GM21717 (cell line): ENCODE results near the gene ZKSCAN3.
"Not testable (repeated sequence)": the region's sequence is repeated elsewhere in the genome, so short reads cannot be mapped to it uniquely, and the experiment has no call there.

Experiments used
- ATAC-seq: cut with Tn5 transposase; IDR thresholded peaks from one replicate; pipeline ENCODE4 v1.9.1; 2021; ENCODE audit warnings: mild to moderate bottlenecking, moderate library complexity; ENCODE audit not compliant: unreplicated experiment

Gene ZKSCAN3

GRCh38 chr6:28371706-28372451 is 22.1 kb downstream of the ZKSCAN3 start:
- ATAC-seq, result peak; percentile 62

- ATAC-seq, result no peak
These were observed 24.2 kb downstream of the ZKSCAN3 start for GRCh38 chr6:28373925-28374324.

GRCh38 chr6:28377879-28378278 is 28.1 kb downstream of the ZKSCAN3 start:
- ATAC-seq, result no peak

GRCh38 chr6:28378644-28379043 is 28.9 kb downstream of the ZKSCAN3 start:
- ATAC-seq, result no peak

- no peak for ATAC-seq
These were observed 30.6 kb downstream of the ZKSCAN3 start for GRCh38 chr6:28380381-28380780.

GRCh38 chr6:28383235-28384142 is 33.7 kb downstream of the ZKSCAN3 start:
- ATAC-seq, result peak; percentile 77

- no peak for ATAC-seq
These were observed 34.4 kb downstream of the ZKSCAN3 start for GRCh38 chr6:28384143-28384533.

GRCh38 chr6:28390688-28391087 is 40.9 kb downstream of the ZKSCAN3 start:
- ATAC-seq, result no peak

GRCh38 chr6:28393912-28394662 is 44.3 kb downstream of the ZKSCAN3 start:
- ATAC-seq, result no peak

GRCh38 chr6:28395918-28396317 is 46.2 kb downstream of the ZKSCAN3 start:
- no peak for ATAC-seq

GRCh38 chr6:28399350-28400121 is 49.8 kb downstream of the ZKSCAN3 start, which contains the start of gene ZSCAN12:
TSS of gene ZSCAN12 (minus strand) at chr6:28399747. CDS start at chr6:28398405, 1,342 bp downstream.
- ATAC-seq, result peak; percentile 89

GRCh38 chr6:28400122-28400451 is 50.3 kb downstream of the ZKSCAN3 start:
- no peak for ATAC-seq

GRCh38 chr6:28401172-28401571 is 51.4 kb downstream of the ZKSCAN3 start:
- no peak for ATAC-seq

GRCh38 chr6:28402197-28402596 is 52.5 kb downstream of the ZKSCAN3 start:
- no peak for ATAC-seq

- not testable (repeated sequence) for ATAC-seq
These were observed 54.2 kb downstream of the ZKSCAN3 start for GRCh38 chr6:28403923-28404322.

GRCh38 chr6:28407401-28407800 is 57.7 kb downstream of the ZKSCAN3 start:
- no peak for ATAC-seq

- ATAC-seq, result no peak
These were observed 58.5 kb downstream of the ZKSCAN3 start for GRCh38 chr6:28408076-28408802.

GRCh38 chr6:28410767-28411166 is 61.0 kb downstream of the ZKSCAN3 start:
- ATAC-seq, result no peak

GRCh38 chr6:28413681-28414080 is 63.9 kb downstream of the ZKSCAN3 start:
- ATAC-seq, result no peak
